Mucosa of descending colon (tissue), 3 donors: ENCODE measurements around the gene TRIP12. TPM values are rescaled to one million over a fixed set of nuclear protein-coding genes. Genes with fewer than 3 reads are reported as not detected.
"Not testable (repeated sequence)": the region's sequence is repeated elsewhere in the genome, so short reads cannot be mapped to it uniquely, and the experiment has no call there.

Experiments used
- ATAC-seq: fragments of 200-7000 bp; cut with Tn5 transposase; one replicate; pipeline ENCODE4 v1.9.1; 2020; ENCODE audit warnings: mild to moderate bottlenecking, moderate library complexity
- DNase-seq, 3 donors: peaks; one replicate each; pipeline ENCODE4 v3.0.0-alpha.2; 2020
- H3K36me3 ChIP-seq: fragments of 200-600 bp; one replicate; pipeline ENCODE4 v1.8.0; 2021; ENCODE audit warnings: low read depth, mild to moderate bottlenecking
- H3K4me1 ChIP-seq: fragments of 200-600 bp; one replicate; pipeline ENCODE4 v1.8.0; 2021; ENCODE audit warnings: low read depth, mild to moderate bottlenecking
- H3K4me3 ChIP-seq: fragments of 200-600 bp; one replicate; pipeline ENCODE4 v1.8.0; 2021; ENCODE audit warnings: mild to moderate bottlenecking
- H3K9me3 ChIP-seq: fragments of 200-600 bp; one replicate; pipeline ENCODE4 v1.8.0; 2021; ENCODE audit warnings: mild to moderate bottlenecking
- CTCF ChIP-seq: fragments of 200-600 bp; IDR thresholded peaks from one replicate; pipeline ENCODE4 v1.8.0; 2022; ENCODE audit warnings: antibody characterized with exemption, mild to moderate bottlenecking
- intact Hi-C, 2 donors: fragments of 100-400 bp; cut with DNase I in 1 of 2; cut with micrococcal nuclease in 1 of 2; formaldehyde crosslinking; loops; one replicate each; pipeline versions ENCODE4 v1.11.0 to v1.11.1; 2022; cut with DNase I, micrococcal nuclease
- total RNA-seq, 3 donors: library from RNA; stranded (reverse); fragmentation: NEBNext Ultra II Directional in 2 of 3; extraction: Animal tissue kit (Norgen Biotek cat#: 25700) in 2 of 3; gene quantifications; one replicate each; pipeline versions ENCODE4 v1.2.1 to v1.2.4, GENCODE V29; 2021 to 2023
- donor health status: DM: no; HTN: no; CAD: no; lungs with moderate emphysema.
- donor health status: DM: no; HTN: no; CAD: no.
- donor health status: DM: no; HTN: yes; CAD: no.

TRIP12 gene
- total RNA-seq, 3 donors from 2014 or later, result 196 to 240 (median 202) TPM

GRCh38 chr2:229775614-229776313 is 146.0 kb downstream of the TRIP12 start:
- Histone ChIP-seq H3K9me3 (no peaks in the 10 kb centered on the region), H3K4me3 (no peak overlapping the region), H3K4me1 (no peaks in the 10 kb centered on the region), H3K36me3 (peaks cover 5% of the 10 kb centered on the region)
- DNase-seq (no peak), ATAC-seq (no peak)
- intact Hi-C loops, result no loop called here
- TF ChIP-seq CTCF, result no peak

GRCh38 chr2:229774237-229774636 is 147.6 kb downstream of the TRIP12 start:
- no peaks in the 10 kb centered on the region for H3K9me3 ChIP-seq
- H3K4me1 ChIP-seq, result no peaks in the 10 kb centered on the region
- ATAC-seq (no peak), DNase-seq (no peak)
- intact Hi-C loops, result no loop called here
- TF ChIP-seq CTCF, result no peak
- peaks cover 5% of the 10 kb centered on the region for H3K36me3 ChIP-seq
- H3K4me3 ChIP-seq, result no peak overlapping the region

GRCh38 chr2:229768235-229768634 is 153.6 kb downstream of the TRIP12 start:
- DNase-seq (no peak), ATAC-seq (no peak)
- H3K9me3 ChIP-seq, result no peaks in the 10 kb centered on the region
- intact Hi-C loops, result no loop called here
- no peak for TF ChIP-seq CTCF
- H3K4me1 ChIP-seq, result no peaks in the 10 kb centered on the region
- H3K4me3 ChIP-seq, result no peak overlapping the region
- peaks cover 5% of the 10 kb centered on the region for H3K36me3 ChIP-seq

GRCh38 chr2:229765721-229766120 is 156.1 kb downstream of the TRIP12 start:
- ATAC-seq, result no peak
- no peak overlapping the region for H3K4me3 ChIP-seq

GRCh38 chr2:229761663-229762062 is 160.1 kb downstream of the TRIP12 start:
- no peaks in the 10 kb centered on the region for H3K36me3 ChIP-seq
- ATAC-seq, result no peak
- no peaks in the 10 kb centered on the region for H3K9me3 ChIP-seq
- no peak overlapping the region for H3K4me3 ChIP-seq
- DNase-seq, result no peak
- intact Hi-C loops, result no loop called here
- TF ChIP-seq CTCF, result no peak
- H3K4me1 ChIP-seq, result no peaks in the 10 kb centered on the region

More at GRCh38 chr2:229765721-229766120, 156.1 kb downstream of the TRIP12 start:
- DNase-seq, result no peak
- no peak for TF ChIP-seq CTCF
- Histone ChIP-seq H3K36me3 (peaks cover 5% of the 10 kb centered on the region), H3K4me1 (no peaks in the 10 kb centered on the region), H3K9me3 (no peaks in the 10 kb centered on the region)
- intact Hi-C loops, result no loop called here

GRCh38 chr2:229757462-229757861 is 164.3 kb downstream of the TRIP12 start:
- intact Hi-C loops, H3K36me3 ChIP-seq, ATAC-seq, H3K4me3 ChIP-seq, H3K9me3 ChIP-seq, H3K4me1 ChIP-seq, DNase-seq: not testable (repeated sequence)
